Stimulated activated effector memory CD8-positive, alpha-beta T cell treated with anti-CD3 and anti-CD28 coated beads, Interleukin-12 subunit alpha, Interleukin-12 subunit beta, amount 100 ng/mL, for 72 hours (primary cell): ENCODE results near the gene RAD50.

ENCODE experiments used
- ATAC-seq: fragments of 150-1000 bp; cut with Tn5 transposase; 2 replicates; pipeline ENCODE4 v1.10.0; 2021
- DNase-seq, 2 donors: peaks; one replicate each; pipeline ENCODE4 v3.0.0; 2021 to 2022; ENCODE audit warnings: low spot score in 2 of 2
- H3K27ac Mint-ChIP-seq: one replicate; pipeline ENCODE4 v1.8.0; 2022; ENCODE audit warnings: mild to moderate bottlenecking, mixed read lengths
- H3K36me3 Mint-ChIP-seq: one replicate; pipeline ENCODE4 v1.8.0; 2022; ENCODE audit warnings: mild to moderate bottlenecking, mixed read lengths
- H3K4me1 Mint-ChIP-seq: one replicate; pipeline ENCODE4 v1.8.0; 2022; ENCODE audit warnings: mixed read lengths
- H3K4me3 Mint-ChIP-seq: one replicate; pipeline ENCODE4 v1.8.0; 2022; ENCODE audit warnings: mild to moderate bottlenecking, mixed read lengths
- H3K9me3 Mint-ChIP-seq: one replicate; pipeline ENCODE4 v1.8.0; 2022; ENCODE audit warnings: mixed read lengths

RAD50 gene

GRCh38 chr5:132668706-132669454, 112.1 kb downstream of the RAD50 start:
- no peak for ATAC-seq
- Mint-ChIP-seq H3K36me3 (peaks cover 5% of the 10 kb centered on the region), H3K4me1 (peaks cover 40% of the 10 kb centered on the region), H3K9me3 (no peaks in the 10 kb centered on the region), H3K4me3 (no peak overlapping the region), H3K27ac (no peak overlapping the region)
- DNase-seq: no peak

GRCh38 chr5:132669455-132669820, 112.7 kb downstream of the RAD50 start:
- Mint-ChIP-seq H3K9me3 (no peaks in the 10 kb centered on the region), H3K4me3 (no peak overlapping the region), H3K36me3 (no peaks in the 10 kb centered on the region), H3K4me1 (peaks cover 40% of the 10 kb centered on the region), H3K27ac (no peak overlapping the region)
- ATAC-seq (no peak), DNase-seq (no peak)

- no peaks in the 10 kb centered on the region for H3K36me3 Mint-ChIP-seq
- no peak overlapping the region for H3K4me3 Mint-ChIP-seq
- no peak for ATAC-seq
- H3K4me1 Mint-ChIP-seq: peaks cover 40% of the 10 kb centered on the region
- no peak overlapping the region for H3K27ac Mint-ChIP-seq
- no peaks in the 10 kb centered on the region for H3K9me3 Mint-ChIP-seq
- no peak for DNase-seq
Measured at GRCh38 chr5:132669966-132670882, 113.4 kb downstream of the RAD50 start.

- no peak overlapping the region for H3K4me3 Mint-ChIP-seq
- no peaks in the 10 kb centered on the region for H3K9me3 Mint-ChIP-seq
- H3K4me1 Mint-ChIP-seq: peaks cover 42% of the 10 kb centered on the region
- H3K36me3 Mint-ChIP-seq: no peaks in the 10 kb centered on the region
- H3K27ac Mint-ChIP-seq: no peak overlapping the region
- no peak for ATAC-seq
- no peak for DNase-seq
Measured at GRCh38 chr5:132671000-132671399, 114.2 kb downstream of the RAD50 start.

- Mint-ChIP-seq H3K36me3 (no peaks in the 10 kb centered on the region), H3K27ac (peak overlapping the region; percentile 88), H3K4me3 (peak overlapping the region; percentile 57), H3K9me3 (no peaks in the 10 kb centered on the region), H3K4me1 (peaks cover 33% of the 10 kb centered on the region)
- no peak for DNase-seq
- no peak for ATAC-seq
Measured at GRCh38 chr5:132673488-132673887, 116.7 kb downstream of the RAD50 start.

GRCh38 chr5:132673939-132674630, 117.3 kb downstream of the RAD50 start, which contains the start of gene IL4:
IL4 (plus strand) TSS chr5:132673989; CDS start chr5:132674051, 62 bp downstream.
- Mint-ChIP-seq H3K27ac (peak within 1 kb of the TSS; percentile 88), H3K4me1 (peaks cover 33% of the 10 kb centered on the region), H3K36me3 (no peaks in the 10 kb centered on the region), H3K9me3 (no peaks in the 10 kb centered on the region), H3K4me3 (peak within 1 kb of the TSS; percentile 57)
- DNase-seq (no peak), ATAC-seq (peak; percentile 17)

GRCh38 chr5:132674671-132675506, 118.1 kb downstream of the RAD50 start:
- peak overlapping the region; percentile 88 for H3K27ac Mint-ChIP-seq
- no peaks in the 10 kb centered on the region for H3K36me3 Mint-ChIP-seq
- peak in 1 of 2 donors; percentile 74 for DNase-seq
- H3K4me1 Mint-ChIP-seq: peaks cover 33% of the 10 kb centered on the region
- ATAC-seq: peak; percentile 85
- peak overlapping the region; percentile 57 for H3K4me3 Mint-ChIP-seq
- no peaks in the 10 kb centered on the region for H3K9me3 Mint-ChIP-seq

- DNase-seq (no peak), ATAC-seq (no peak)
- peak overlapping the region; percentile 57 for H3K4me3 Mint-ChIP-seq
- no peak overlapping the region for H3K27ac Mint-ChIP-seq
- H3K4me1 Mint-ChIP-seq: peaks cover 33% of the 10 kb centered on the region
- no peaks in the 10 kb centered on the region for H3K36me3 Mint-ChIP-seq
- no peaks in the 10 kb centered on the region for H3K9me3 Mint-ChIP-seq
Measured at GRCh38 chr5:132675936-132676689, 119.3 kb downstream of the RAD50 start.

- ATAC-seq (no peak), DNase-seq (no peak)
- H3K27ac Mint-ChIP-seq: no peak overlapping the region
- H3K36me3 Mint-ChIP-seq: no peaks in the 10 kb centered on the region
- no peak overlapping the region for H3K4me3 Mint-ChIP-seq
- peaks cover 33% of the 10 kb centered on the region for H3K4me1 Mint-ChIP-seq
- H3K9me3 Mint-ChIP-seq: no peaks in the 10 kb centered on the region
Measured at GRCh38 chr5:132677191-132677590, 120.4 kb downstream of the RAD50 start.

- Mint-ChIP-seq H3K4me1 (peaks cover 33% of the 10 kb centered on the region), H3K27ac (no peak overlapping the region), H3K4me3 (no peak overlapping the region), H3K9me3 (no peaks in the 10 kb centered on the region), H3K36me3 (no peaks in the 10 kb centered on the region)
- ATAC-seq (no peak), DNase-seq (no peak)
Measured at GRCh38 chr5:132677682-132678400, 121.1 kb downstream of the RAD50 start.

GRCh38 chr5:132678735-132679134, 122.0 kb downstream of the RAD50 start:
- H3K4me1 Mint-ChIP-seq: peaks cover 27% of the 10 kb centered on the region
- DNase-seq (no peak), ATAC-seq (no peak)
- H3K9me3 Mint-ChIP-seq: no peaks in the 10 kb centered on the region
- H3K27ac Mint-ChIP-seq: no peak overlapping the region
- H3K4me3 Mint-ChIP-seq: no peak overlapping the region
- H3K36me3 Mint-ChIP-seq: no peaks in the 10 kb centered on the region

GRCh38 chr5:132679166-132679565, 122.4 kb downstream of the RAD50 start:
- H3K4me1 Mint-ChIP-seq: peaks cover 23% of the 10 kb centered on the region
- DNase-seq (no peak), ATAC-seq (no peak)
- H3K36me3 Mint-ChIP-seq: no peaks in the 10 kb centered on the region
- no peak overlapping the region for H3K4me3 Mint-ChIP-seq
- H3K27ac Mint-ChIP-seq: no peak overlapping the region
- H3K9me3 Mint-ChIP-seq: no peaks in the 10 kb centered on the region

GRCh38 chr5:132679717-132680380, 123.1 kb downstream of the RAD50 start:
- Mint-ChIP-seq H3K27ac (no peak overlapping the region), H3K9me3 (no peaks in the 10 kb centered on the region), H3K4me3 (no peak overlapping the region), H3K36me3 (no peaks in the 10 kb centered on the region), H3K4me1 (peaks cover 19% of the 10 kb centered on the region)
- ATAC-seq (no peak), DNase-seq (no peak)
